Smooth muscle cell (in vitro differentiated cells): ENCODE data around the gene STXBP2. TPM values are rescaled to one million over a fixed set of nuclear protein-coding genes. Genes with fewer than 3 reads are reported as not detected.

Experiments used
- DNase-seq: peaks from one replicate; lab custom pipeline; 2025; ENCODE audit not compliant: unreplicated experiment; lab: John Stamatoyannopoulos, UW
- H2AFZ ChIP-seq: fragments of 200-600 bp; sonication (generic); 2 replicates; pipeline ENCODE4 v1.6.0; 2016; ENCODE audit warnings: antibody characterized with exemption, low read depth, mild to moderate bottlenecking
- H3F3A ChIP-seq: fragments of 200-600 bp; sonication (generic); 2 replicates; pipeline ENCODE4 v1.6.0; 2017; ENCODE audit warnings: antibody characterized with exemption, low read depth
- H3K27ac ChIP-seq: fragments of 200-600 bp; sonication (generic); 2 replicates; pipeline ENCODE4 v1.5.1; 2016; ENCODE audit warnings: low read depth, mild to moderate bottlenecking
- H3K27me3 ChIP-seq: fragments of 200-600 bp; sonication (generic); 2 replicates; pipeline ENCODE4 v1.6.1; 2016; ENCODE audit warnings: low read depth, mild to moderate bottlenecking
- H3K36me3 ChIP-seq: fragments of 200-600 bp; sonication (generic); 2 replicates; pipeline ENCODE4 v1.5.1; 2016; ENCODE audit warnings: low read depth
- H3K4me1 ChIP-seq: fragments of 200-600 bp; sonication (generic); 2 replicates; pipeline ENCODE4 v1.5.1; 2016; ENCODE audit warnings: low read depth
- H3K4me2 ChIP-seq: fragments of 200-600 bp; sonication (generic); 2 replicates; pipeline ENCODE4 v1.6.0; 2016; ENCODE audit warnings: mild to moderate bottlenecking
- H3K4me3 ChIP-seq: fragments of 200-600 bp; sonication (generic); 2 replicates; pipeline ENCODE4 v1.5.1; 2016; ENCODE audit warnings: mild to moderate bottlenecking
- H3K79me2 ChIP-seq: fragments of 200-600 bp; sonication (generic); 2 replicates; pipeline ENCODE4 v1.6.0; 2016; ENCODE audit warnings: low read depth, mild to moderate bottlenecking
- H3K9ac ChIP-seq: fragments of 200-600 bp; sonication (generic); 2 replicates; pipeline ENCODE4 v1.6.0; 2016; ENCODE audit warnings: low read depth
- H3K9me3 ChIP-seq: fragments of 200-600 bp; sonication (generic); replicated peaks from 2 replicates; pipeline ENCODE4 v1.5.1; 2016; ENCODE audit warnings: low read depth
- H4K20me1 ChIP-seq: fragments of 200-600 bp; sonication (generic); 2 replicates; pipeline ENCODE4 v1.6.0; 2016; ENCODE audit warnings: low read depth
- WGBS: methylation state at CpG from one replicate; pipeline ENCODE4 v1.1.7; 2016; ENCODE audit warnings: low lambda C conversion rate; 5-methylcytosine and 5-hydroxymethylcytosine counted together
- polyA plus RNA-seq: library from polyadenylated mRNA; unstranded; fragments of >200 nt; fragmentation: Nextera tagmentation; extraction: Ambion mirVana; gene quantifications from 2 replicates; pipeline ENCODE4 v1.2.1, GENCODE V29; 2016
- total RNA-seq: library from RNA; depleted of rRNA; stranded (reverse); fragments of >200 nt; gene quantifications from 2 replicates; pipeline ENCODE4 v1.2.3, GENCODE V29; 2014
- TF ChIP-seq, protein P1 (sequence below): fragments of 200-600 bp; sonication (generic); IDR thresholded peaks from 2 replicates; pipeline ENCODE4 v1.5.1; 2017; ENCODE audit warnings: borderline replicate concordance, mild to moderate bottlenecking, antibody characterized with exemption; ENCODE audit not compliant: insufficient read depth, poor library complexity, severe bottlenecking

STXBP2 gene
- total and polyA plus RNA-seq, 2 experiments from 2014 or later: 17.8 to 32.7 TPM

DNA sequence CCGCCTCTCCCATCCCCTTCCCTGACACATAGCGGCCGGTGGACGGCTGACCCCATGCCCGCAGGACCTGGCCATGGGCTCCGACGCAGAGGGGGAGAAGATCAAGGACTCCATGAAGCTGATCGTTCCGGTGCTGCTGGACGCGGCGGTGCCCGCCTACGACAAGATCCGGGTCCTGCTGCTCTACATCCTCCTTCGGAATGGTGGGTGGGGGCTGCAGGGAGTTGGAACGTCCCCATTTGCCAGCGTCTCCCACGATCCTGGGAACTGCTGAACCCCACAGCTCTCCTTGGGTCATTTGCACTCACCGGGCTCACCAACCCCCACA is 7.6 kb downstream of the STXBP2 start:
- 96% methylated on average over 20 of the region's 20 CpGs for WGBS
- H2AFZ ChIP-seq: no peak overlapping the region
- no peak overlapping the region for H3K4me3 ChIP-seq
- no peaks in the 10 kb centered on the region for H3K4me1 ChIP-seq
- H3K27me3 ChIP-seq: no peaks in the 10 kb centered on the region
- H3K9ac ChIP-seq: no peak overlapping the region
- H3F3A ChIP-seq: no peaks in the 10 kb centered on the region
- H4K20me1 ChIP-seq: no peaks in the 10 kb centered on the region
- H3K27ac ChIP-seq: no peak overlapping the region
- TF ChIP-seq, protein P1, sequence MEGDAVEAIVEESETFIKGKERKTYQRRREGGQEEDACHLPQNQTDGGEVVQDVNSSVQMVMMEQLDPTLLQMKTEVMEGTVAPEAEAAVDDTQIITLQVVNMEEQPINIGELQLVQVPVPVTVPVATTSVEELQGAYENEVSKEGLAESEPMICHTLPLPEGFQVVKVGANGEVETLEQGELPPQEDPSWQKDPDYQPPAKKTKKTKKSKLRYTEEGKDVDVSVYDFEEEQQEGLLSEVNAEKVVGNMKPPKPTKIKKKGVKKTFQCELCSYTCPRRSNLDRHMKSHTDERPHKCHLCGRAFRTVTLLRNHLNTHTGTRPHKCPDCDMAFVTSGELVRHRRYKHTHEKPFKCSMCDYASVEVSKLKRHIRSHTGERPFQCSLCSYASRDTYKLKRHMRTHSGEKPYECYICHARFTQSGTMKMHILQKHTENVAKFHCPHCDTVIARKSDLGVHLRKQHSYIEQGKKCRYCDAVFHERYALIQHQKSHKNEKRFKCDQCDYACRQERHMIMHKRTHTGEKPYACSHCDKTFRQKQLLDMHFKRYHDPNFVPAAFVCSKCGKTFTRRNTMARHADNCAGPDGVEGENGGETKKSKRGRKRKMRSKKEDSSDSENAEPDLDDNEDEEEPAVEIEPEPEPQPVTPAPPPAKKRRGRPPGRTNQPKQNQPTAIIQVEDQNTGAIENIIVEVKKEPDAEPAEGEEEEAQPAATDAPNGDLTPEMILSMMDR: no peak
- no peaks in the 10 kb centered on the region for H3K9me3 ChIP-seq
- no peak overlapping the region for H3K4me2 ChIP-seq
- H3K79me2 ChIP-seq: no peaks in the 10 kb centered on the region
- DNase-seq: no peak
- no peaks in the 10 kb centered on the region for H3K36me3 ChIP-seq

GRCh38 chr19:7645163-7645562 is 8.3 kb downstream of the STXBP2 start:
- H3K27ac ChIP-seq: no peak overlapping the region
- no peaks in the 10 kb centered on the region for H4K20me1 ChIP-seq
- H3K36me3 ChIP-seq: no peaks in the 10 kb centered on the region
- H3K27me3 ChIP-seq: no peaks in the 10 kb centered on the region
- no peaks in the 10 kb centered on the region for H3K9me3 ChIP-seq
- no peak for DNase-seq
- 97% methylated on average over 14 of the region's 14 CpGs for whole genome bisulfite sequencing
- H3F3A ChIP-seq: no peaks in the 10 kb centered on the region
- TF ChIP-seq, protein P1: no peak
- H3K79me2 ChIP-seq: no peaks in the 10 kb centered on the region
- H3K4me2 ChIP-seq: no peak overlapping the region
- no peaks in the 10 kb centered on the region for H3K4me1 ChIP-seq
- no peak overlapping the region for H3K4me3 ChIP-seq
- H2AFZ ChIP-seq: no peak overlapping the region
- no peak overlapping the region for H3K9ac ChIP-seq

DNA sequence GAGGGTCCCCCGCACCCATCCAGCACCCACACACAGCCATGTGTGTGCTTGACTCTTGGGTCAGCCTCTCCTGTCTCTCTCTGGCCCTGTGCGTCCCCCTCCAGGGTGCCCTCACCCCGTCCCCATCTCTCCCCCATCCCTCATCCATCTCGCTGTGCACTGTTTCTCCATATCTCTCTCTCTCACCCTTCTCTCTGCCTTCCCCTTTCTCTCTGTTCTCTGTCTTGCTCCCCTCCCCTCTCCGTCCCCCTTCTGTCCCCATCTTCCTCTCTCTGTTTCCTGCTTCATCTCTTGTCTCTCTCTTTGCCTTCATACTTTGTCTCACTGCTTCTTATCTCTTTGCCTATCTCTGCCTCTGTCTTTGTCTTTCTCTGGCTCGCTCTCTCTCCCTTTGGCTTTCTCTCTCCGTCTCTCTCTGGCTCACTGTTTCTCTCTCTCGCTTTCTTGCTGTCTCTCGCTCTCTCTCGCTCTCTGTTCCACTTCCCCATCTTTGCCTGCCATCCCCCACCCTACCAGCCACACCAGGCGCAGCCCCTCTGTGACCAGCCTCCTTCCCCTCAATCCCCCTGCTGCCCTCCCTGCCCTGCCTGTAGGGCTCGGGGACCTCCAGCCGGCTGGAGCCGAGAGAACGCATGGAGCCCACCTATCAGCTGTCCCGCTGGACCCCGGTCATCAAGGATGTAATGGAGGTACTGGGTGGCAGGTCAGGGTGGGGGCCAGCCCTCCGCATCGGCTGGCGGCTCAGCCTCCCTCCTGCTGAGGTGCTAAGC is 8.9 kb downstream of the STXBP2 start:
- DNase-seq: no peak
- H3K27me3 ChIP-seq: no peaks in the 10 kb centered on the region
- TF ChIP-seq, protein P1: no peak
- no peaks in the 10 kb centered on the region for H3K4me1 ChIP-seq
- no peak overlapping the region for H3K4me2 ChIP-seq
- H3K27ac ChIP-seq: no peak overlapping the region
- no peaks in the 10 kb centered on the region for H4K20me1 ChIP-seq
- no peaks in the 10 kb centered on the region for H3F3A ChIP-seq
- H3K4me3 ChIP-seq: no peak overlapping the region
- H2AFZ ChIP-seq: no peak overlapping the region
- no peak overlapping the region for H3K9ac ChIP-seq
- H3K36me3 ChIP-seq: no peaks in the 10 kb centered on the region
- 82% methylated on average over 16 of the region's 20 CpGs for WGBS
- no peaks in the 10 kb centered on the region for H3K9me3 ChIP-seq
- H3K79me2 ChIP-seq: no peaks in the 10 kb centered on the region

GRCh38 chr19:7646426-7646700 is 9.5 kb downstream of the STXBP2 start:
- Histone ChIP-seq H3K9ac (no peak overlapping the region), H3K4me2 (no peak overlapping the region), H3K79me2 (no peaks in the 10 kb centered on the region), H3K27me3 (no peaks in the 10 kb centered on the region), H3K9me3 (no peaks in the 10 kb centered on the region), H3K4me1 (no peaks in the 10 kb centered on the region), H2AFZ (no peak overlapping the region), H3K4me3 (no peak overlapping the region), H3K36me3 (no peaks in the 10 kb centered on the region), H3F3A (no peaks in the 10 kb centered on the region), H4K20me1 (no peaks in the 10 kb centered on the region), H3K27ac (no peak overlapping the region)
- WGBS: 86% methylated on average over 4 of the region's 8 CpGs
- TF ChIP-seq, protein P1: no peak
- no peak for DNase-seq
